OCI-LY3 (cell line): Measurements from ENCODE around the gene PCBD2.
A peak's percentile ranks its signal among the peaks of the same experiment; 100 is the strongest.

Experiments
- H2AFZ ChIP-seq: fragments of 200-600, 300-600 bp; shearing (Covaris generic); 2 replicates; pipeline ENCODE4 v1.6.0; 2014; ENCODE audit warnings: antibody characterized with exemption, low read depth, low read length
- H3K27ac ChIP-seq: fragments of 200-600, 300-600 bp; sonication (generic); 2 replicates; pipeline ENCODE4 v1.5.1; 2014; ENCODE audit warnings: mild to moderate bottlenecking, low read length, moderate library complexity, mixed read lengths
- H3K27me3 ChIP-seq: fragments of 200-600, 300-600 bp; sonication (generic); 2 replicates; pipeline ENCODE4 v1.6.1; 2014; ENCODE audit warnings: low read depth, low read length, mixed read lengths
- H3K36me3 ChIP-seq: fragments of 200-600, 300-600 bp; sonication (generic); replicated peaks from 2 replicates; pipeline ENCODE3; 2014; ENCODE audit warnings: low read depth, low read length, mixed read lengths
- H3K4me1 ChIP-seq: fragments of 300-600, 200-600 bp; sonication (generic); 2 replicates; pipeline ENCODE4 v1.6.1; 2014; ENCODE audit warnings: low read length, mixed read lengths
- H3K4me2 ChIP-seq: fragments of 200-600, 300-600 bp; sonication (generic); 2 replicates; pipeline ENCODE4 v1.6.1; 2014; ENCODE audit warnings: low read length, mixed read lengths
- H3K4me3 ChIP-seq: fragments of 300-600, 200-600 bp; sonication (generic); 2 replicates; pipeline ENCODE4 v1.5.1; 2014; ENCODE audit warnings: antibody characterized with exemption, mild to moderate bottlenecking, low read length, moderate library complexity
- H3K79me2 ChIP-seq: fragments of 300-600, 200-600 bp; shearing (Covaris generic); 2 replicates; pipeline ENCODE4 v1.6.1; 2014; ENCODE audit warnings: mild to moderate bottlenecking, low read length, mixed read lengths
- H3K9ac ChIP-seq: fragments of 300-600, 200-600 bp; shearing (Covaris generic); 2 replicates; pipeline ENCODE4 v1.6.0; 2014; ENCODE audit warnings: mild to moderate bottlenecking, low read length, moderate library complexity
- H3K9me3 ChIP-seq: fragments of 200-600, 300-600 bp; shearing (Covaris generic); 2 replicates; pipeline ENCODE4 v1.6.1; 2014; ENCODE audit warnings: low read length, mixed read lengths; ENCODE audit not compliant: insufficient read depth
- H4K20me1 ChIP-seq: fragments of 200-600, 300-600 bp; sonication (generic); 2 replicates; pipeline ENCODE4 v1.6.1; 2016; ENCODE audit warnings: low read length, mixed read lengths; ENCODE audit not compliant: insufficient read depth
- CTCF ChIP-seq: fragments of 200-600, 300-600 bp; sonication (generic); IDR thresholded peaks from 2 replicates; pipeline ENCODE4 v1.5.1; 2014; ENCODE audit warnings: antibody characterized with exemption, low read length, low read depth
- EZH2phosphoT487 ChIP-seq: fragments of 200-600 bp; shearing (Covaris generic); IDR thresholded peaks from 2 replicates; pipeline ENCODE4 v1.6.1; 2018; ENCODE audit warnings: antibody characterized with exemption, mixed run types, low read depth

The PCBD2 gene

GRCh38 chr5:134873494-134873893, 31.4 kb upstream of the PCBD2 start:
- H2AFZ ChIP-seq, result peak overlapping the region; percentile 87
- TF ChIP-seq CTCF (no peak), EZH2phosphoT487 (no peak)
- no peaks in the 10 kb centered on the region for H3K27me3 ChIP-seq
- peak overlapping the region; percentile 92 for H3K9ac ChIP-seq
- no peaks in the 10 kb centered on the region for H4K20me1 ChIP-seq
- peak overlapping the region; percentile 90 for H3K4me3 ChIP-seq
- H3K27ac ChIP-seq, result peak overlapping the region; percentile 65
- peaks cover 38% of the 10 kb centered on the region for H3K79me2 ChIP-seq
- no peaks in the 10 kb centered on the region for H3K9me3 ChIP-seq
- H3K4me2 ChIP-seq, result peak overlapping the region; percentile 85
- peaks cover 3% of the 10 kb centered on the region for H3K36me3 ChIP-seq
- peaks cover 8% of the 10 kb centered on the region for H3K4me1 ChIP-seq

- Histone ChIP-seq H3K4me1 (peaks cover 8% of the 10 kb centered on the region), H3K36me3 (peaks cover 3% of the 10 kb centered on the region), H3K4me2 (peak within 1 kb of the TSS; percentile 85), H3K9ac (peak within 1 kb of the TSS; percentile 92), H3K79me2 (peaks cover 43% of the 10 kb centered on the region), H3K9me3 (no peaks in the 10 kb centered on the region), H4K20me1 (no peaks in the 10 kb centered on the region), H3K27ac (peak within 1 kb of the TSS; percentile 65), H3K27me3 (no peaks in the 10 kb centered on the region), H2AFZ (peak within 1 kb of the TSS; percentile 87), H3K4me3 (peak within 1 kb of the TSS; percentile 90)
- no peak for TF ChIP-seq EZH2phosphoT487
- TF ChIP-seq CTCF, result no peak
Measured at GRCh38 chr5:134873987-134874830, 30.7 kb upstream of the PCBD2 start, which contains the start of gene TXNDC15. Gene TXNDC15 (plus strand): TSS chr5:134874371. CDS start chr5:134874428, 57 bp downstream.

GRCh38 chr5:134874831-134875655, 29.9 kb upstream of the PCBD2 start:
- Histone ChIP-seq H2AFZ (peak overlapping the region; percentile 43), H3K9ac (peak overlapping the region; percentile 92), H4K20me1 (no peaks in the 10 kb centered on the region), H3K4me1 (peaks cover 8% of the 10 kb centered on the region), H3K27me3 (no peaks in the 10 kb centered on the region), H3K9me3 (no peaks in the 10 kb centered on the region), H3K27ac (peak overlapping the region; percentile 65), H3K36me3 (peaks cover 3% of the 10 kb centered on the region), H3K79me2 (peaks cover 50% of the 10 kb centered on the region), H3K4me2 (peak overlapping the region; percentile 85), H3K4me3 (peak overlapping the region; percentile 90)
- no peak for TF ChIP-seq CTCF
- TF ChIP-seq EZH2phosphoT487, result no peak

- TF ChIP-seq CTCF (no peak), EZH2phosphoT487 (no peak)
- Histone ChIP-seq H3K9ac (no peak overlapping the region), H3K4me2 (no peak overlapping the region)
Measured at GRCh38 chr5:134877159-134877558, 27.8 kb upstream of the PCBD2 start.

More at GRCh38 chr5:134877159-134877558, 27.8 kb upstream of the PCBD2 start:
- Histone ChIP-seq H3K27ac (no peak overlapping the region), H3K4me3 (no peak overlapping the region), H3K36me3 (peaks cover 3% of the 10 kb centered on the region), H3K79me2 (peaks cover 57% of the 10 kb centered on the region), H3K27me3 (no peaks in the 10 kb centered on the region), H3K4me1 (peaks cover 8% of the 10 kb centered on the region), H2AFZ (no peak overlapping the region), H4K20me1 (no peaks in the 10 kb centered on the region), H3K9me3 (no peaks in the 10 kb centered on the region)
